ENCODE data around the gene ABAT. TPM values are rescaled to one million over a fixed set of nuclear protein-coding genes. Genes with fewer than 3 reads are reported as not detected.

ABAT gene
- total and polyA plus RNA-seq, 2 of the 8 experiments (the other 6 are each of a cell fraction or from before 2014, with no cell fraction given) = 6.4 to 8.4 TPM

GRCh38 chr16:8767176-8767575 is 92.8 kb downstream of the ABAT start:
- no peak for DNase-seq (ENCODE audit: low read depth in 1 of 2, low spot score in 2 of 2)
- Histone ChIP-seq H3K27me3 (replicated peaks in 1 of 4; ENCODE audit: control insufficient read depth in 3 of 4, extremely low read depth in 1 of 4, insufficient read depth in 3 of 4, low read length in 3 of 4) (no peaks in the 10 kb centered on the region), H2BK120ac (replicated peaks; ENCODE audit: low read depth, low read length) (no peak overlapping the region), H3K9me3 (ENCODE audit: insufficient read depth in 2 of 2, low read depth in 1 of 2, low read length in 1 of 2) (no peaks in the 10 kb centered on the region), H3K9ac (replicated peaks in 1 of 4; ENCODE audit: extremely low read depth in 1 of 4, low read depth in 3 of 4, low read length in 3 of 4) (no peak overlapping the region), H3K4me1 (replicated peaks in 1 of 4; ENCODE audit: control insufficient read depth in 3 of 4, insufficient read depth in 4 of 4, low read length in 3 of 4) (peaks cover 0 to 11% (median 5%) of the 10 kb centered on the region in 4 experiments; a peak in 4 of 7 replicates), H2BK5ac (ENCODE audit: low read depth, low read length) (no peak overlapping the region), H4K20me1 (replicated peaks in 1 of 2; ENCODE audit: control insufficient read depth in 1 of 2, insufficient read depth in 2 of 2, low read length in 2 of 2) (no peaks in the 10 kb centered on the region), H2BK15ac (ENCODE audit: low read length) (no peak overlapping the region), H2BK20ac (ENCODE audit: low read length) (no peak overlapping the region), H4K91ac (replicated peaks; ENCODE audit: insufficient read length, low read length) (no peak overlapping the region), H4K8ac (ENCODE audit: extremely low read depth, insufficient read depth, low read length) (peak overlapping the region; percentile 65; the same call in 1 of the 2 replicates), H2AK5ac (ENCODE audit: low read depth, low read length) (no peak overlapping the region), H2AFZ (ENCODE audit: low read length) (no peak overlapping the region), H3K79me1 (ENCODE audit: low read depth, low read length) (no peaks in the 10 kb centered on the region), H4K5ac (ENCODE audit: insufficient read length, low read depth, low read length) (no peak overlapping the region), H2BK12ac (ENCODE audit: low read depth, low read length) (no peak overlapping the region), H3K23ac (ENCODE audit: insufficient read length) (no peak overlapping the region), H3K79me2 (ENCODE audit: control insufficient read depth in 1 of 2, insufficient read depth in 2 of 2, low read length in 2 of 2) (no peaks in the 10 kb centered on the region), H3K56ac (replicated peaks; ENCODE audit: insufficient read length, low read depth, low read length) (no peak overlapping the region), H3K36me3 (ENCODE audit: control insufficient read depth in 2 of 4, insufficient read depth in 4 of 4, low read length in 3 of 4) (no peaks in the 10 kb centered on the region), H3K4me3 (ENCODE audit: extremely low read depth in 1 of 4, insufficient read depth in 2 of 4, low read depth in 3 of 4, low read length in 4 of 4) (no peak overlapping the region), H3K27ac (ENCODE audit: low read depth, low read length) (no peak overlapping the region), H3K14ac (ENCODE audit: insufficient read length) (no peak overlapping the region), H3K4me2 (ENCODE audit: insufficient read depth in 1 of 2, low read depth in 2 of 2, low read length in 2 of 2) (no peak overlapping the region), H3K23me2 (ENCODE audit: low read depth, low read length) (no peaks in the 10 kb centered on the region), H3K4ac (replicated peaks; ENCODE audit: insufficient read length, low read depth, low read length) (no peak overlapping the region), H3K18ac (ENCODE audit: extremely low read depth, low read length) (no peak overlapping the region)
- FAIRE-seq = no peak
- WGBS, 2 experiments (ENCODE audit: extremely low coverage in 1 of 2, insufficient coverage in 1 of 2, insufficient read length in 1 of 2, insufficient replicate concordance in 2 of 2, low coverage in 1 of 2, low lambda C conversion rate in 2 of 2, missing lambda C conversion rate in 1 of 2) = 90% methylated on average over 8 of the region's 8 CpGs; no CpG with 5 or more reads in 1 of the 2 experiments
- TF ChIP-seq ZNF274 (IDR thresholded peaks at IDR 0.05; ENCODE audit: borderline replicate concordance, extremely low read depth, low read length) (no peak), HDAC6 (IDR thresholded peaks at IDR 0.05; ENCODE audit: low read depth, low read length) (no peak), SP2 (IDR thresholded peaks at IDR 0.05; ENCODE audit: low read length) (no peak), EZH2 (IDR thresholded peaks at IDR 0.05; ENCODE audit: low read depth, low read length, severe bottlenecking) (no peak), SAP30 (IDR thresholded peaks at IDR 0.05; ENCODE audit: insufficient read depth, insufficient replicate concordance, low read length) (no peak)
- CTCF ChIA-PET (ENCODE audit: partially characterized antibody) = interaction anchor here (1.5 kb wide), 1 partner anchor 22 kb away, joined by 5 read pairs; no protein-coding TSS in a partner anchor
- POLR2A ChIA-PET (ENCODE audit: partially characterized antibody) = no interaction called here
